ENCODE measurements around the gene RETN.

Gene RETN

DNA sequence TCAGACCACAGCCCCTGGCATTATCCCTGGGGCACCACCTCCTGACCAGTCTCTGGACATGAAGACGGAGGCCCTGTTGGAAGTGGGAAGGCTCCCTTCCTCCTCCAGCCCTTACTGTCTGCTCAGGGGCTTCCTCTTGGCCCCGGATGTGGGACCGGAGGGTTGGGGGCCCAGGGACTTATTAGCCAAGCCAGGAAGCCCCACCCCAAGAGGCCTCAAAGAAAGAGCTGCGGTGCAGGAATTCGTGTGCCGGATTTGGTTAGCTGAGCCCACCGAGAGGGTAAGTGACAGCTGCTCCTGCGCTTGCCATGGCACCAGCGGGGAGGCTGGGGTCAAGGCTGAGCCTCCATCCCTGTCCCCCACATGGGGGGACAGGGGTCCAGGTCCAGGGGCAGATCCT lies at the start of gene RETN:
RETN (plus strand) TSS at position 208 of the 400 bp plus-strand sequence. CDS start 278 bp downstream, outside the sequence.
- DNase-seq (ENCODE audit: low read depth), result no peak

DNA sequence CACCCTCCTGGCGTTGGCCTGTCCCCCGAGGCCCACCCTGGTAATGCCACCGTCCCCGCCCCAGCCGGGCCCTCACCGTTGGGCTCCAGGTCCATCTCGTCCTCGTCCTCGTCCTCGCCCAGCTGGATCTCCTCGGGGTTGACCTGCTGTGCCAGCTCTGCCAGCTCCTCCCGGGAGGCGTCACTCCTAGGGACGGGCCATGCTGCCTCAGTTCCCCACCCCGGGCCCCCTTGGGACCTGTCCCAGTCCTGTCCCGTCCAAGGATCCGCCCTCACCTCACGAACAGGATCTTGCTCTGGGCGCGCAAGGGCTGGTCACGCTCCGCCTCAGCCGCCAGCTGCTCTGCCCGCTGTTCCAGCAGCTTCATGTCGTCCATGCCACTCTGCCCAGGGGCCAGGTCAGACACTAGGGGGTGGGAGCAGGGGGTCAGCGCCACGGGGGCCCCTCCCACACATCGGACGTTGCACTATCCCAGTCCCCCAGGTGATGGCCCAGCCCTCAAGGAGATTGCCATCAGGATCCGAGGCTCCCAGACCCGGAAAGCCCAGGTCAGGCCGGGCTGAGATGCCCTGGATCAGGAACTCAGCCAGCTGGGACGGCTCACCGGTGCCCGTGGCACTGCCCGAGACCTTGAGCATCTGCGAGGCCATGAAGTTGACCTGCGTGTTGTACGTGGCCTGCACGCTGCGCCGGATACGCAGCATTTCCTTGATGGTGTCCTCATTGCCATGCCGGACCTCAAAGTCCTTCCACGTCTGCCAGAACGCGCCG lies 49.0 kb upstream of the RETN start:
- DNase-seq (ENCODE audit: low read depth), result no peak

GRCh38 chr19:7620442-7621412 lies 48.1 kb upstream of the RETN start:
- no peak for DNase-seq (ENCODE audit: low read depth)

DNA sequence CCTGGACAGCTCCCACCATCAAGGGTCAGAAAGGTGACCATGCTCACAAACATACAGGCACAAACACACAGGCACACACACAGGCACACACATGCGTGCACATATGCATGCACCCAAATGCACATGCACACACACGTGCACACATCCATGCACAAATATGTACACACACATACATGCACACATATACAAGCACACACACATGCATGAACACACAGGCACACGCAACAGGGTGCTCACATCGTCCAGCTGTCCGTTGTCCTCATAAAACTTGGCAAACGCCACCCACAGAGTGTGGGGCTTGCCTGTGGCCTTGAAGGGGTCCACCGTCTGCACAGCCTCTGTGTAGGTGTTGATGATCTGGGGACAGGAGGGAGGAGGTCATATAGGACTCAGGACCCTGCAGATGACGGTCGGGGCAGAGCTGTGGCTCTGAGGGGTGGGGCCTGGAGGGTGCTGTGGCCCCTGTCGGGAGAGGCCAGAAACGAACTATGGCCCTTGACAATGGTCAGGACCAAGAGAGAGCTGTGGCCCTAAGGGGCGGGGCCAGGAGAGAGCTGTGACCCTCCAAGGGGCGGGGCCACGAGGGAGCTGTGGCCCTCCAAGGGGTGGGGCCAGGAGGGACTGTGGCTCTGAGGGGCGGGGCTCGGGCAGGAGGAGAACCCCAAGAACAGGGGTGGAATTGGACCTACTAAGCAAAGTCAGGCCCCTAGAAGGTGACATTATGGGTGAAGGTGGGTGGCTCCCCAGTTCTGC lies 45.7 kb upstream of the RETN start:
- peak; percentile 31 for DNase-seq (ENCODE audit: low read depth)

GRCh38 chr19:7623725-7624603 lies 44.9 kb upstream of the RETN start:
- no peak for DNase-seq (ENCODE audit: low read depth)

DNA sequence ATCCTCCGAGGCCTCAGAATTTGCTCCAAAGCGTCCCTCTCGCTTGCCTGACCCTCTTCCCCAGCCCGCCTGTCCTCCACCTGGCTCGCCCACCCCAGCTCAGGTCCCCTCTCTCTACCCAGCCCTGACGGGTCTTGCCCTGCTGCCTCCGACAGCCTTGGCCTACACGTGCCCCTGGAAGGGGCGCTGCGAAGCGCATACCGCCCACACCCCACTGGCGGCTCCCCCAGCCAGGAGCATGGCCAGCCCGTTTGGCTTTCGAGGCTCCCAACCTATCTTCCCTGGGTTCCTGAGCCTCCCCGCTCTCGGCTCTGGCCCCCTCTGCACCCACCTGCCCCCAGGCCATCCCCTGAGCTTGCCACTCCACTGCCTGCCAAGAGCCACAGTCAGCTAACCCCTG lies 44.0 kb upstream of the RETN start:
- no peak for DNase-seq (ENCODE audit: low read depth)

DNA sequence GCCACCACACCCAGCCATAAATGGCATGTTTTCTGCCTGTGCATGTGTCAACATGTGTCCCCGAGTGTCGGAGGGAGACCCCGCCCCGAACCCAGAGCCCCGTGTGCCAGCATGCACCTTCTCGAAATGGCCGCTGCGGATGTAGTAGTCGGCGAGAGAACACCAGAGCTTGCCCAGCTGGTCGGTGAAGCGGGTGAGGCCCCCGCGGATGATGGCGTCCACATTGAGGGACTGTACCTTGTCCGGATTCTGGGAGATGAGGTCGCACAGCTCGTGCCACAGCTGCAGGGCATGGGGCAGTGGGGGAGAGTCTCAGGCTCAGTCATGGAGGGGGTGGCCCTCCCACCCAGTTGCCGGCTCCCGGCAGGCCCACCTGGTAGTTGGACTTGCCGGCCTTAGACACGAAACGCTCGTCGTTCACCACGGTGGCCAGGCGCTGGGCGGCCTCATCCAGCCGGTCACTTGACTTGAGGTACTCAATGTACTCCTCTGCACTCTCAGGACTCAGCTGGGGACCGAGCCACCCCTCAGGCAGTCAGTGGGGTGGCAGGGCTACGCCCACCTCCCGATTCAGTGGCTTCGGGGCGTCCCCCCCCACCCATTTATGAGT lies 43.0 kb upstream of the RETN start:
- no peak for DNase-seq (ENCODE audit: low read depth)

- DNase-seq (ENCODE audit: low read depth), result no peak
Observed at GRCh38 chr19:7627166-7627565, 41.7 kb upstream of the RETN start.

DNA sequence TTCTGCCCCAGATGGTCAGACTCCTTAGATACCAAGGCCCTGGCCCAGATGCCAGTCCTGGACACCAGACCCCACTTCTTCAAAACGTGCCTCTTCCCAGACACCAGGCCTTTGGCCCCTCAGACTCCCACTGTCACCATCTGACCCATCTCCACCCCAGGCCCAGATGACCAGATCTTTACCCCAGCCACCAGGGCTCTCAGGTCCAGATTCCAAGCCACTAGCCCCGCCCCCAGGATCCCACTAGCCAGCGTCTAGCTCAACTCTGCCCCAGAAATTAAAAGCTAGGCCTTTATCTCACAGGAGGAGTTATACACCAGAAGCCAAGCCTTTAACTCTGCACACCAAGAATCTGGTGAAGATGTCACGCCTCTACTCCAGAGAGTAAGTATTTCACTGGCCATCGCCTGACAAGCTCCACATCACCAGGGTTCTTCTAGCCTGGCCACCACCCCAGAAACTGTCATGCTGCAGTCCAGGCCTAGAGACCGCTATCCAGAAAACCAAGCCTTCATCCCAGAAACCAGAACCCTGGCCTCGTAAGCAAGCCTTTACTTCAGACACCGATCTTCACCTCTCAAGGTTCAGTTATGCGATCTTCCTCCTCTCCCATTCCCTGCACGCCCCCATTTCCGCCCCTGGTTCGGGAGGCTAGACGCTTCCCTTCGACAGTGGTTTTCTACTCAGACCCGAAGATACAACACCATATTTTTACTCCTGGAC lies 40.1 kb upstream of the RETN start:
- DNase-seq (ENCODE audit: low read depth), result no peak

DNA sequence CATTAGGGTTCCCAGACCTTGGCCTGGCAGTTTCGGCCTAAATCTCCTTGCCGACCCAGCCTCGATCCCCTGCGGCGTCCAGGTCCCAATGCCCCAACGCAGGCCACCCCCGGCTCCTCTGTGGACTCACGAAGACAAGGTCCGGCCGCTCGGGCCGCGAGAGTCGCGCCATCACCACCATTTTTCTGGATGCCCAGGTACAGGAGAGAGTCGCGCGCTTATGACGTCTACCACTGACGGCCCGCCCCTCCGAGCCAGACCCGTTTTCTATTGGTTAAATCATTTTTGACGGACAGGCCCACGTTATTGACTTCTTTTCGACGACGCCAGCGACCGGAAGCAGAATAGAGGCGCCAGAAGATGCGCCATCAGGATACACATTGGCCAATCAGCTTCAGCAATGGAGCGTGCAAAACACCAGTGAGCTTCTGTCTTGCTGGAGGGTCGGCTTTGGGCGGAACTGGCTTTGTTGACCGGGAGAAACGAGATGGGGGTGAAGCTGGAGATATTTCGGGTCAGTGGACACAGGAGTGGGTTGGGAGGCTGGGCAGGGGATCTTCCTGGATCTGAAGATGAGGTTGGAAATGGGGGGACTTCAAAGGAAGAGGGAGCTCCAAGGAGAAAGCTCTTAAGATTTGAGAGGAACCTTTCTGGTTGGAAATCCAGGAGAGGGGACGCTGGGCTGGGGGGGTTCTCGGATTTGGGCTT lies 39.3 kb upstream of the RETN start, which contains the start of the genes PET100 and XAB2:
PET100 (plus strand) TSS at position 447 of the 708 bp plus-strand sequence; CDS start at position 488, 41 bp downstream.
XAB2 (minus strand) TSS at position 199 of the 708 bp plus-strand sequence; CDS start at position 181, 18 bp downstream.
- peak; percentile 88 for DNase-seq (ENCODE audit: low read depth)

- no peak for DNase-seq (ENCODE audit: low read depth)
Observed at GRCh38 chr19:7631577-7631976, 37.3 kb upstream of the RETN start.

GRCh38 chr19:7632340-7633203 lies 36.3 kb upstream of the RETN start:
- DNase-seq (ENCODE audit: low read depth), result no peak

DNA sequence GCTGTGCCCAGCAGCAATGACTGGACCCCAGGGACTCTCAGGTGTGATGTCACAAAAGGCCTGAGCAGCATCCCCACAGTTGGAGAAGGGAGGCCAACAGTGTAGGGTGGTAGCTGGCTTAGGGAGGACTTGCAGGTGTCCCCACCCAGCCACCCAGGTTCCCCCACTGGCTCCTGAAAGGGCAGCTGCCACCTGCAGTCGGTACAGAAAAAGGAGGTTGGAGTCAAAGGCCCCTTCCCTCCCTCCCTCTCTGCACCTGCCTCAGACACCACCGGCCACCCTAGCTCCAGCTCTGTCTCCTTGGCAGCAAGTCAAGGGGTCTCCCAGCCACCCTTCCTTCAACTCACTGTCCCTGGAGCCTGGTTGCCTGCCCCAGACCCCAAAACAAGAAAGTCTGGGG lies 35.2 kb upstream of the RETN start, which contains the start of gene PCP2:
PCP2 (minus strand) TSS at position 22 of the 400 bp plus-strand sequence. CDS start 262 bp downstream, outside the sequence.
- DNase-seq (ENCODE audit: low read depth), result no peak

GRCh38 chr19:7635670-7636069 lies 33.2 kb upstream of the RETN start:
- no peak for DNase-seq (ENCODE audit: low read depth)

DNA sequence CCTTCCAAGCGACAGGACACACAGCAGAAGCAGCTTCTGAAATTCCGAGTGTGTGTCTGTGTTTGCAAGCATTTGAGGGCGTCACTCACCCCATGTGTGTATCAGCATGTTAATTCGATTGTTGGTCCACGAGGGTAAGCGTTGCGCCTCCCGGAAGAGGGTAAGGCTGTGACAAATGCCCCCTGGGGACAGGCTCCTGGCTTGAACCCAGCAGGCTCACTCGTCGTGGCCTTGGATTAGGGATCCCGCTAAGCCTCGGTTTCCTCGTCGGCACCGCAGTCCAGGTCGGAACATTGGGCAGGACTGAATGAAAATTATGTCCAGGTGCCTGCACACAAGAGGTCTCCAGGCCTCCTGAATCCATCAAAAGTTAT lies 32.5 kb upstream of the RETN start:
- DNase-seq (ENCODE audit: low read depth), result no peak

GRCh38 chr19:7636691-7637373 lies 32.0 kb upstream of the RETN start, which contains the start of gene STXBP2:
Gene STXBP2 (plus strand): TSS chr19:7637110. CDS start chr19:7637150, 40 bp downstream.
- DNase-seq (ENCODE audit: low read depth), result peak; percentile 92
